Stimulated activated CD8-positive, alpha-beta memory T cell treated with anti-CD3 and anti-CD28 coated beads, Interleukin-4, amount 100 ng/mL, for 24 hours (primary cell): ENCODE results near the gene MRPL20.
"Not testable (repeated sequence)": the region's sequence is repeated elsewhere in the genome, so short reads cannot be mapped to it uniquely, and the experiment has no call there.

ENCODE experiments used
- DNase-seq: peaks from one replicate; pipeline ENCODE4 v3.0.0-alpha.2; 2020; ENCODE audit warnings: low read depth

The MRPL20 gene

DNA sequence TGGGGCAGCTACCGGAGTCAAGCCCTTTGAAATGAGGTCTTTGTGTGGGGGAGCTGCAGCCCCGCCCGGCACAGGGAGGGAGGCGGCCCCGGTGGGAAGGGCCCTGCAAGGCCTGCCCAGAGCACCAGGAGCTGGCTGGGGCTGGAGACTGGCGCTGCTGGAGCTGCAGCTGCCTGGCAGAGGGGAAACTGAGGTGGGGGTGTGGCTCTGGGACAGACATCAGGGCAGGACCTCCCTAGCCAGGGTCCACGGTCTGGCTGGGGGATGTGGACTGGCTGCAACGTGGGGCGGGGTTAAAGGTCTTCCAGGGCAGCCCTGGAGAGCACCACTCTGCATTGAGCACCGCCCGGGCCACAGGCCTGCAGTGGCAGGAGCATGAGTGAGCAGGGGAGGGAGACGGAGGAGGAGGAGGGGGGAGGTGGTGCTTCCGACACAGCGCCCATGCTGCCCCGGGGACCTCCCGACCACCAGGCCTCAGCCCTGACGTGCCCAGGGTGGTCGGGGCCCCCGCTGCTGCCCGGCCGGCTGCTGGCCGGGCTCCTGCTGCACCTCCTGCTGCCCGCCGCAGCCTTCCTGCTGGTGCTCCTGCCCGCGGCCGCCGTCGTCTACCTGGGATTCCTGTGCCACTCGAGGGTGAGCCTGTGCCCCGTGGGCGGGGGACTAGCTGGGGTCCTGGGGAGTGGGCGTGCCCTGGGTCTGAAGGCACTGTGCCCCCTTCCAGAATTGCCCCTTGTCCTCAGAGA is 18.8 kb upstream of the MRPL20 start:
- no peak for DNase-seq

DNA sequence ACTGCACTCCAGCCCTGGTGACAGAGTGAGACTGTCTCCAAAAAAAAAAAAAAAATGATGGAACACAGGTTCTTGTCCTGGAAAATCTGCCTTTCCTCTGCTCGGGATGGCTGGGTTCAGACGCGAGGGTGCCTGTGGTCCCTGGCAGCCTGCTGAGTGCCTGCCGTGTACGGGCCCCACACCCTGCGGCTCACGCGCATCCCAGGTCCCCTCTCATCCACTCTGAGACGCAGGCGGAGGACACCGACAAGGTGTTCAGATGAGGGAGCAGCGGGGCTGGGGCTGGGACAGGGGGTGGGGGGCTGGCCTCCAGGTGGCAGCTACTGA is 18.3 kb upstream of the MRPL20 start:
- no peak for DNase-seq

DNA sequence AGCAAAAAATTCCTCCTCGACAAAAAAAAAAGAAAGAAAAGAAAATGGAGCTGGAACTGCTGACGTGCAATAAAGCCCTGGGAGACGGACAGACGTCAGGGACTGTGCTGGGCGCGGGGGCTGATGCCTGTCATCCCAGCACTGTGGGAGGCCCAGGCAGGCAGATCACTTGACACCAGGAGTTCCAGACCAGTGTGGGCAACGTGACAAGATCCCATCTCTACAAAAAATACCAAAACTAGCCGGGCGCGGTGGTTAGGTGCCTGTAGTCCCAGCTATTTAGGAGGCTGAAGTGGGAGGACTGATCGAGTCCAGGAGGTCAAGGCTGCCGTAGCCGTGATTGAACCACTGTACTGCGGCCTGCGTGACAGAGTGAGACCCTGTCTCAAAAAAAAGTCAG is 17.6 kb upstream of the MRPL20 start:
- DNase-seq: no peak

DNA sequence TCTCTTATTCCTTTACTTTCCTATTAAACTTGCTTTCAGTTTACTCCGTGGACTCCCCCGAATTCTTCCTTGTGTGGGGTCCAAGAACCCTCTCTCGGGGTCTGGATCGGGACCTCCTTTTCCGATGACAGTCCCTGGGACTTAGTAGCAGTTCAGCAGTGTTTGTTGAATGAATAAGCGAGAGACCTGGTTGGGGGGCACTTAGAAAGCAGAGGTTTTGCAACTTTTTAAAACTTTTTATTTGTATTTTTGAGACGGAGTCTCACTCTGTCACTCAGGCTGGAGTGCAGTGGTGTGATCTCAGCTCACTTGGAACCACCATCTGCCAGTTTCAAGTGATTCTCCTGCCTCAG is 16.1 kb upstream of the MRPL20 start:
- no peak for DNase-seq

DNA sequence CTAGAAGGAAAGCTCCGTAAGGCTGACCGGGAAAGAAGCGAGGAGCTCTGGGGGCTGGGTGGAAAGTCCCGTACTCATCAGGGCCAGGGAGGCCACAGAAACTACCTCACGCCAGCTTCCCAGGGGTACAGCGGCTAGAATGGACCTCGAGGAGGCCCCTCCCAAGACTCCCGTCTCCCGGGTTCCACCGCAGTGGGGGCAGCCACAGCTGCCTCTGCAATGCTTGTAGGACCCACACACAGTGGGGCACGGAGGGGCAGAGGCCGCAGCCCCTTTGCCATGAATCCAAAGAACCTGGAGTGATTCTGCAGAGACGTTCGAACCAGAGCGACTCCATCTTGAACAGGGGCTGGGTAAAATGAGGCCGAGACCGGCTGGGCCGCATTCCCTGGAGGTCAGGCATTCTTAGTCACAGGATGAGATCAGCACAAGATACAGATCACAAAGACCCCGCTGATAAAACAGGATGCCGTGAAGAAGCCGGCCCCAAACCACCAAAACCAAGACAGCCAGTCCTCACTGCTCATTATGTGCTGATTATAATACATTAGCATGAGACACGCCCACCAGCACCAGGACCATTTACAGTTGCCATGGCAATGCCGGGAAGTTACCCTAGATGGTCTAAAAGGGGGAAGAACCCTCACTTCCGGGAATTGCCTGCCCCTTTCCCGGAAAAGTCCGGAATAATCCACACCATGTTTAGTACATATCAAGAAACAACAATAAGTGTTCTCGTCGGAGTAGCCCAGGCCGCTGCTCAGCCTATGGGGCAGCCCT is 15.6 kb upstream of the MRPL20 start:
- no peak for DNase-seq

DNA sequence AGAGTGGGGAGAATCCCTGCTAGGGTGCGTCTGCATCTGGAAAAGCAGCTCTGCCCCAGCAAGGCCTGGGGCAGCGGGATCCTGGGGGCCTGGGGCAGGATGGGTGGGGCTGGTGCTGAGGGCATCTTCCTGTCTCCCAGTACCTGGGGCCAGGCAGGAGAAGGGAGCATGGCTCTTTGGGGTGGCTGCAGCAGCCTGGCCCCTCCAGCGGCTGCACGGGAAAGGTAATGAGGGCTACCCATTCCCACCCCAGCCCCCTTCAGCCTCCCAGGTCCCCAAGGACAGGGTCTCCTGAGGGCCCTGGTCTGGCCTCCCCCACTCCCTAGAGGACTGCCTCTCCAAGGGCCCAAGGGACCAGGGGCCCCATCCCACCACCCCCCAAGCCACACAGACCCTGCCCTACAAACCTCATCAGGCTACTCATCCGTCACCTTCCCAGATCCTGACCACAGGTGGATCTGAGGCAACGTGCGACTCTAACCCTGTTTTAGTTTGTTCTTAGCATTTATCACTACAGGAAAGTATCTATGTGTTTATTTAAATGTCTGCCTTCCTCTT is 14.9 kb upstream of the MRPL20 start:
- DNase-seq: no peak

DNA sequence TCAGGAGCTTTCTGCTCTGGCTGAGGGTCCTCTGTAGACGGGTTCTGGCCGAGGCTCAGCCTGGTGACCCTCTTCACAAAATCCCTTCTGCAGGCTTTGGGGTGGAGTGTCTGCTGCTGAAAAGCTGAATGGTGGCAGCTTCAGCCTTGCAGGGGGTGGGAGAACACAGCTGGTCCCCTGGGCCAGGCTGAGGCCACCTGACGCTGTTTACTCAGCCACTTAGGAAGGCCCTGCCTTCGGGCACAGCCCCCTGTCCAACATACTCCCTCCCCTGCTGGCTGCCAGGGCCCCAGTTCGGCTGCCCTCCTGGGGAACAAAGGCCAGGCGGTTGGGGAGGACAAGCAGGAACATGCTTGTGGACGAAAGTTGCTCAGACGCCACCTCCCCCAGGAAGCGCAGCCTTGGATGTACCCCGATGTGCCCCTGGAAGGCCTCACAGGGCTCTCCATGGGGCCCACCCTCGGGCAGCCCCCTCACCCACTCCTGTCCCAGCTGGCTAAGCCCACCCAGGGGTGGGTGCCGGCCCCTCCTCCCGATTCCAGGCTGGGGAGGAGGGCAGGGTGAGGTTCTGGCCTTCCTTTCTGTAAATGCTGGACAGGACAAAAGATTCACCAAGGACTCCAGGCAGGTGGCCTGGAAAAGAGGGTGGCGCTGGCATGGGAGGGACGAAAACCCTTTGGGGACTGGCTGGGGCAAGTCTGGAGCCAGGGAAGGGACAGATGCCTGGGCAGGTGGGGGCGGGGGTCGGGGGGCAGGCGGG is 14.2 kb upstream of the MRPL20 start, which contains the start of gene ANKRD65:
Gene ANKRD65, minus strand, starts transcription at position 130 of the 760 bp plus-strand sequence. CDS start 271 bp downstream, outside the sequence.
- DNase-seq: no peak

DNA sequence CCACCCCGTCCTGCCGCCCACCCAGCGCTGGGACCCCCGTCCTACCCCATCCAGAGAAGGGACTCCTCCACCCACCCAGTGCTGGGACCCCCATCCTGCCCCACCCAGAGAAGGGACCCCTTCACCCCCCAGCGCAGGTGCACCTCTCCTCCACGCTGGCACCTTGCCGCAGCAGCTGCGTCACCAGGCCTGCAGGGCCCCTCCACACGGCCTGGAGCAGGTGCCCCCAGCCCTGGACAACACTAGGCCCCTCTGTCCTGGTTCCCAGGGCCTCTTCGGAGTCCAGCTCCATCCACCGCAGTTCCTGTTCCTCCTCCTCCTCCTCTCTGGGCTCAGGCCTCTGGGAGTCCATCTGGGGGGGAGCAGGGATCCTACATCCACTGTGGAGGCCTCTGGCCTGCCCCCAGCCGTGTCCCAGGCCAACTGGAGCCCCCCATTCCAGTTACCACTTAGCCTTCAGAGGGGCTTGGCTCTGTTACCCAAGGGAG is 13.6 kb upstream of the MRPL20 start:
- no peak for DNase-seq

DNA sequence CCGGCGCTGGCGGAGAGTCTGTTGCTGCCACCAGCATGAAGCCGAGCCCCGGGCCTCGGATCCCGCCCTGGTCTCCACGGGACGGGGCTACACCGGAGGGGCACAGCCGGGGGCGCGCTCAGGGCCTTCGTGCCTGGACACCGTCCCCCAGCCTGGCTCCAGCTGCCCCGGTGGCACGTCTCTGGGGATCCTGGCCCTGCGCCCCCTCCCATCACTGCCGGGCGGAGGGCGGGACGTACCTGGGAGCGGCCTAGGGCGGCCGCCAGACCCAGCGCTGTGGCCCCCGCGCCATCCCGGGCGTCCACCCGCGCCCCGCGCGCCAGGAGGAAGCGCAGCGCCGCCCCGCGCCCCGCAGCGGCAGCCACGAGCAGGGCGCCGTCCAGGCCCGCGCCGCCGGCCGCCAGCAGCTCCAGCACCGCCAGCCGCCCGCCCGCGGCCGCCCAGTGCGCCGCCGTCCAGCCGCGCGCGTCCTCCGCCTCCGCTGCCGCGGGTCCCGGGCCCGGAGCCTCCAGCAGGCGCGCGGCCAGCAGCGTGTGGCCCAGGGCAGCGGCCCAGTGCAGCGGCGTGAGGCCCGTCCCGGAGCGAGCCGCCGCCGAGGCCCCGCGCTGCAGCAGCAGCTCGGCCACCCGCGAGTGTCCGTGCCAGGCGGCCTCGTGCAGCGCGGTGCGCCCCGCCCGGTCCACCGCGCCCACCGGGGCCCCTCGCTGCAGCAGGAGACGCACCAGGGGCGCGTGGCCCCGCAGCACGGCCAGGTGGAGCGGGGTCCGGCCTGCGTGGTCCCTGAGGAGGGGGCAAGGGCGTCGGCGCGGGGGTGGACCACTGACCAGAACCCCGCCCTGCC is 12.9 kb upstream of the MRPL20 start:
- no peak for DNase-seq

DNA sequence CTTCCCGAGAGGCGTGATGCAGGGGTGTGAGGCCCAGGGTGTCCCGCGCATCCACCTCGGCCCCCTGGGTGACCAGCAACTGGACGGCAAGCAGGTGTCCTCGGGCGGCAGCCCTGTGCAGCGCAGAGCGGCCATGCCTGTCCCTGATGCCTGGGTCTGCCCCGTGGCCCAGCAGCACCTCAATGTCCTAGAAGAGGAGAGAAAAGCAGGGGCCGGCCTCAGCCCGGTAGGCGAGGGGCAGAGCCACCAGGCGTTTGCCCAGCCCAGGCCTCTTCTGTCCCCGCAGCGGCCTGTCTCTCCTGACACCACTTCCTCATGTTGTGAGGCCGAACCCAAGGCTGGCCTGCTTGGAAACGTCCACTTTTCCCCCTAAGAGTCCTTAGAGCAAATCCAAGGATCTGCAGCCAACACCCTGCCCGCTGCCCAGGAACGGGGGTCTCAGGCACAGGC is 12.3 kb upstream of the MRPL20 start:
- no peak for DNase-seq

DNA sequence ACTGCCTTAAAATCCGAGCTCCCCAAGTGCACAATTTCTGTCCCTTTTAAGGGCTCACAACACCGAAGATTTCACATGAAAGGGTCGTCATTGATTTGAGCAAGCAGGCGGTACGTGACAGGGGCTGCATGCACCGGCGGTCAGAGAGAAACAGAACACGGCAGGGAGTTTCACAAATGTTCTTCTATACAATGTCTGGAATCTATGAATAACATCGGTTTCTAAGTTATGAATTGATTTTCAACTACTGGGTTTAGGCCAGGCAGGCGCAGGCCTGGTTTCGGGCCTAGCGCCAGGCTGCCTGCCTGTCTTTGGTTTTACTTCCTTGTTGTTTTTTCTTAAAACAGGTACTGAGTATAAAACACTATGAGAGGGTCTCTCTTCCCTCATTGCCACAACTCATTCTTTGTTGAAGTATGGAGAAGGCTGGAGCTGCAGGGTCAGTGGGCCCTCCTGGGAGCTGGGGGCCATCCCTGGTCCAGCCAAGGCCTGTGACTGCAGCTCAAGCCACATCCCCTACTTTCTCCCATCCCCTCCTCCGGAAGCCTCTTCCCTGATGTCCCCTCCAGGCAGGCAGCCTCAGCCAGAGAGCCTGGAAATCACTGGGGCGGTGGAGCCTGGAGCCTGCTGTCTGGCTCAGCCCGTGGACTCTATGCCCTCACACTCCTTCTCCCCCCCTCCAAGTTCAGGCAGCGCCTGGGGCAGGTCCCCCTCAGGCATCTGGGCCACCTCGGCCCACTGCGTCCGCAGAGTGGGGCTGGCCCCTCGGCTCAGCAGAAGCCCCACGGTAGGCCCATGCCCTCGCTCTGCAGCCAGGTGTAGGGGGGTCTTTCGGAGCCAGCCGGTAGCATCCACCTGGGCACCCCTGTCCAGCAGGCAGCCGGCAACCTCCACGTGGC is 11.6 kb upstream of the MRPL20 start:
- DNase-seq: no peak

DNA sequence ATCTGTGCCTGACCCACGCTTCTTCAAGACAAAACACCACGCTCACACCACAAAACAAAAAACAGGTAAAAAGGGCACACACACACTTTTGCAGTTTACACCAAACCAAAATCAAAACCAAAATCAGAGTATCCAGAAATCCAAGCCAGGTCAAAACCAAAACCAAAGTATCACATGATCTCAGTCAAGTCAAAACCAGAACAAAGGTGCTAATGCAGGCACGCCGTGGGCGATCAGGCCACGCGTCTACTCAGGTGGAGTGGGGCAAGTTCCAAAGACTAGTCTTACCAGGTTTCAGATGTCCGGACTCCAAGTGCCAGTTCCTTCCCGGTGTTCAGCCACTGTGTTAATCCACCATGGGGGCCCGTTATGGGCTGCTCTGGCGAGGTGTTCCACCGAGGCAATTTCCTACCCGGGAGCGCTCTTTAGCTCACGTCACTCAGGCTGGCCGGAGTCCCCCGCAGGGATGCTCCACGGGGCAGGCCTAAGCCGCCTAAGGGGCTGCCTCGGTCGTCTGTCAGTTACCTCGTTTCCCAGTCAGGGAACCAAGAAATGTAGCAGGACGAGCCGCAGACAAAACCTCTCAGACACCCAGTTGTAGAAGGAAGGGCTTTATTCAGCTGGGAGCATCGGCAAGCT is 10.9 kb upstream of the MRPL20 start:
- not testable (repeated sequence) for DNase-seq

DNA sequence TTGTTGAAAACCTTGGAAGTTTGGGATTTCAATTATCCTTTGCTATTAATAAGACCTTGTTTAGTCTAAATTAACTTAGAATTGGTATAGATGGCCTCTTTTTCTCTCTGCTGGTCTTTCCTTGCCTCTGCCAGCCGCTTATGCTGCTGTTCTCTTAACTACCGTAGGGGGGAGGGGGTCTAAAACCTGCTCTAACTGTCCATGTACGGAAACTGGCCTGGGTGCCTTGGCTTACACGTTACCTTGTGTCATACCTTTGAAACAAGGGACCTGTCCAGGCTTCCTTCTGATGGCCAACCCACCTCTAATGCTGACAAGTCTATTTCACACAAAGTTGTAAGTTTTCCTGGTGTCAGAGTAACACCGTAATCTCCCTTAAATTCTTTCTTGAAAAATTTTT is 10.3 kb upstream of the MRPL20 start:
- DNase-seq: not testable (repeated sequence)

DNA sequence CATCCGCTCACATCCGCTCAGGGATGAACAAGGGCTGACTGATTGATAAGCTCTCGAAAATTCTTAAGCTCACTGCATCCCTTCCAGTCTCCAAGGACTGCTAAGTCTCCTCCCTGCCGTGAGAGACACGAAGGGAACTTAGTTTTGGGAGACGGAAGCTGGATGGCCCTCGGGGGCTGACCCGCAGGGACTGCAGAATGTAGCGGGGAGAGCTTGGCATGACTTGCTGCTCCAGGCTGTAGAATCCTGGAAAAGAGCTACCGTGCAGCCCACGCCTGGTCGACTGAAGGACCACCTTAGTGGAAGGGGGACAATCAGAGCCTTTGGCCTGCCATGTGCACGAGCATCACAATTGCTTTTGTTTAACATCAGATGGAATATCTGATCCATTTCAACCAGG is 8.7 kb upstream of the MRPL20 start:
- no peak for DNase-seq

DNA sequence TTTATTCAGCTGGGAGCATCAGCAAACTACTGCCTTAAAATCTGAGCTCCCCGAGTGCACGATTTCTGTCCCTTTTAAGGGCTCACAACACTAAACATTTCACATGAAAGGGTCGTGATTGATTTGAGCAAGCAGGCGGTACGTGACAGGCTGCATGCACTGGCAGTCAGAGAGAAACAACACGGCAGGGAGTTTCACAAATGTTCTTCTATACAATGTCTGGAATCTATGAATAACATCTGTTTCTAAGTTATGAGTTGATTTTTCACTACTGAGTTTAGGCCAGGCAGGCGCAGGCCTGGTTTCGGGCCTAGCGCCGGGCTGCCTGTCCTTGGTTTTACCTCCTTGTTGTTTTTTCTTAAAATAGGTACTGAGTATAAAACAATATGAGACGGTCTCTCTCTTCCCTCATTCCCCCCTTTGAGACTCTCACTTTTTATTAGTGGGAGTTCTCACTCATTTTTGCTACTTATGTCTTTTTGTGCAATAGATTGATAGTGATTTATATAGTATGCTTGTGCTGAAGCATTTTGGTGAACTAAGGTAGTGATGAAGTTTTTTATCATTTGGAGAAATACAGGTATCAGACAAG is 5.3 kb upstream of the MRPL20 start:
- DNase-seq: not testable (repeated sequence)

DNA sequence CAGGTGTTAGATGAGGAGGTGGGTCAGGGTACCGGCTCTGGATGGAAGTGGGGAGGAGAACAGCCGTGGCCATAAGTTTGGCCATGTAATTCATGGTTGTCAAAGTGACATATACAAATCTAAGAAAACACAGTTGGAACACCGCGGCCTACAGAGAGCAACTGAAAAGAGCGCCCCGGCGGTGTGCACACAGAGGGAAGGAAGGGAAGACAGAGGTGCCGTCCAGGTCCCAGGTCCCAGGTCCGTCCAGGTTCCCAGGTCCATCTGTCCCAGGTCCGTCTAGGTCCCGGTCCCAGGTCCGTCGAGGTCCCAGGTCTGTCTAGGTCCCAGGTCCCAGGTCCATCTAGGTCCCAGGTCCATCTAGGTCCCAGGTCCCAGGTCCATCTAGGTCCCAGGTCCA is 4.5 kb upstream of the MRPL20 start:
- no peak for DNase-seq

DNA sequence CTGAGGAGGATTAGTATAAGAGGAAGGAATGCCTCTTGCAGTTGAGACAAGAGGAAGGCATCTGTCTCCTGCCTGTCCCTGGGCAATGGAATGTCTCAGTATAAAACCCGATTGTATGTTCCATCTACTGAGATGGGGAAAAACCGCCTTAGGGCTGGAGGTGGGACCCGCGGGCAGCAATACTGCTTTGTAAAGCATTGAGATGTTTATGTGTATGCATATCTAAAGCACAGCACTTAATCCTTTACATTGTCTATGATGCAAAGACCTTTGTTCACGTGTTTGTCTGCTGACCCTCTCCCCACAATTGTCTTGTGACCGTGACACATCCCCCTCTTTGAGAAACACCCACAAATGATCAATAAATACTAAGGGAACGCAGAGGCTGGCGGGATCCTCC is 3.1 kb upstream of the MRPL20 start:
- DNase-seq: not testable (repeated sequence)

DNA sequence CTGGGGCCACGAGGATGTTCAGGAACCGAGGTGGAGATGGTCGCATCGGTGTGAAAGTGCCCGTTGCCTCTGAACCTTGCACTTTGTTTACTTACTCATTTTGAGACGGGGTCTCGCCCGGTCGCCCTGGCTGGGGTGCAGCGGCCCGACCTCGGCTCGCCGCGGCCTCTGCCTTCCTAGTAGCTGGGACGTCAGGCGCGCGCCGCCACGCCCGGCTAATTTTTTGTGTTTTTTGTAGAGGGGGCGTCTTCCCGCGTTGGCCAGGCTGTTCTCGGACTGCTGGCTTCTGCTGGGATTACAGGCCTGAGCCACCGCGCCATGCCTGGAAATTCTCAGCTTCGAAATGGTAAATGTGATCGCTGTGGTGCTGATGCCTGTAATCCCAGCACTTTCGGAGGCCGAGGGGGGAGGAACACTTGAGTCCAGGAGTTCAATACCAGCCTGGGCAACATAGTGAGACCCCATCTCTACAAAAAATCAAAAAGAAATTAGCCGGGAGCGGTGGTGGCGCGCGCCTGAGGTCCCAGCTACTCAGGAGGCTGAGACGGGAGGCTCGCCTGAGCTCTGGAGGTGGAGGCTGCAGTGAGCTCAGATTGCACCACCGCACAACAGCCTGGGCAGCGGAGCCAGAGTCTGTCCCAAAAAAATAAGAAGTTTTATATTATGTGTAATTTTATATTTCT is 684 bp upstream of the MRPL20 start:
- no peak for DNase-seq
